ENCODE data around the gene PAN2.
"Not testable (repeated sequence)": the region's sequence is repeated elsewhere in the genome, so short reads cannot be mapped to it uniquely, and the experiment has no call there.

PAN2 gene

DNA sequence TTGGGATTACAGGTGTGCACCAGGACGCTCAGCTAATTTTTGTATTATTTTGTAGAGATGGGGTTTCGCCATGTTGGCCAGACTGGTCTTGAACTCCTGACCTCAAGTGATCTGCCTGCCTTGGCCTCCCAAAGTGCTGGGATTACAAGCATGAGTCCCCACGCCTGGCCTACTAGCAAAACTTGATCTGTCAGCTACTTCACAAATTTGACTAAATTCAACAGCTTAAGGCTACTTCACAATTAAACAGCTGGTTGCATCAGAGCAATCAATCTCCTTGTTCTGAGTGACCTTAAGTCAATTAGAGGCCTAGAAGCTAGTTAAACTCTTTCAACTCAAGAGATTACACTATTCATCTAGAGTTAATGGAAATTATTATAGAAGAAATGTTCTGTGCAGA, 54.9 kb downstream of the PAN2 start:
- no peak for DNase-seq (ENCODE audit: extremely low read depth in 1 of 2, low read depth in 1 of 2)

- no peak for DNase-seq (ENCODE audit: extremely low read depth in 1 of 2, low read depth in 1 of 2)
These were observed 59.5 kb downstream of the PAN2 start for GRCh38 chr12:56274299-56274698.

GRCh38 chr12:56272468-56272867, 61.3 kb downstream of the PAN2 start:
- not testable (repeated sequence) for DNase-seq (ENCODE audit: extremely low read depth in 1 of 2, low read depth in 1 of 2)

DNA sequence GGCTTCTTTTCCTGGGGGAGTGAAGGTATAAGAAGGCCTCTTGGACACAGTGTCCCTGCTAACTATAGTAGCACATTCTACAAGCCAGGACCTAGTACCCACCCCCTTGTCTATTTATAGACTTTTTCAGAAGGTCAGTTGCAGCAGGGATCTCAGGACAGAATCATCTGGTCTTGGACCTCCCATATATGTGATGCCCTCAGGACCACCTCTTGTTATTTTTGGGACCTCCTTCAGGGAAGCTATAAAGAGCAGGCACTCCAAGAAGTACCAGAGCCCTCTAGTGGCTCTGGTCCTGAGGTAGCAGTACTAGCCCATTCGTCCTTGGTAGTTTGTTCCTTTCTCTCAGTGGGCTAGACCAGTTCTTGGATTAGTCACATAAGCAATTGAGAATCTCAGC, 62.8 kb downstream of the PAN2 start:
- no peak for DNase-seq (ENCODE audit: extremely low read depth in 1 of 2, low read depth in 1 of 2)

DNA sequence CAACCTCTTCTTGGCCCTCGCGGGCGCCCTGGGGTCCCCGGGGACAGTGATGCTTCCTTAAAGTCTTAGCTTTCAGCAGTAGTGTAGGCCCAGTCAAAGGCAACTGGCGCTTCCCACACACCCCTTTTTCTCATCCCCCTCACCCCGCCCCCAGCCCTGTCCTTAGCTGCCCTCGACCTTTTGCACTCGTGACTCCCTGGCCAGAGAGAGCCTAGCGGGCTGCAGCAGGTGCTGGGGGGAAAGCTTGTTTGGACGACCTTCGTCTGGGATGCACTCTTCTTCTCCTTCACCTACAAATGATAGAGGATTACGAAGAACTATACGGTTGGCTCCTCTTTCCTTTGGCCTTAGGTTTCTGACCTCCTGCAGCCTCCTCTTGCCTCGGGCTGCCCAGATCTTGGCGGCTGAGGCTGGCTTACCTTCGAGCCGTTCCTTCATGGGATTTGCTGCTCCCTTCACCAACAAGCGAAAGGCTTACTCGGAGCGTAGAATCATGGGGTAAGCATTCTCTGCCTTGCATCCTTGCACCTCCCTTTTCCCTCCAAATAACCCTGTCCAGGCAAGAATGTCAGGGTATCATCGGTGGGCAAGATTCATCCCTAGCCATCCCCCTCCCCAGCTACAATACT, 66.2 kb downstream of the PAN2 start:
- DNase-seq (ENCODE audit: extremely low read depth in 1 of 2, low read depth in 1 of 2): no peak

GRCh38 chr12:56266693-56267442, 66.9 kb downstream of the PAN2 start, which contains the start of gene COQ10A:
TSS of gene COQ10A (plus strand) at chr12:56266942. CDS start at chr12:56267119, 177 bp downstream.
- DNase-seq (ENCODE audit: extremely low read depth in 1 of 2, low read depth in 1 of 2): peak; percentile 81 to 82

Data from activated CD8-positive, alpha-beta memory T cell treated with anti-CD3 and anti-CD28 coated beads for 1 hour (primary cell).